Thoracic aorta (tissue), 2 donors: ENCODE data around the gene OR13J1. TPM values are rescaled to one million over a fixed set of nuclear protein-coding genes. Genes with fewer than 3 reads are reported as not detected.
"Not testable (repeated sequence)": the region's sequence is repeated elsewhere in the genome, so short reads cannot be mapped to it uniquely, and the experiment has no call there.

Source experiments
- ATAC-seq: fragments of 150-250 bp; one replicate; pipeline ENCODE4 v1.8.0; 2017; ENCODE audit warnings: low read depth; ENCODE audit not compliant: insufficient number of reproducible peaks, low FRiP score
- DNase-seq: peaks from one replicate; pipeline ENCODE4 v3.0.0-alpha.2; 2020; ENCODE audit warnings: low spot score
- H3K27ac ChIP-seq, 2 donors: fragments of 200-600 bp; sonication (generic); 1 replicate in 1 of 2; 2 replicates in 1 of 2; pipeline ENCODE4 v1.5.1; 2016; ENCODE audit warnings: mild to moderate bottlenecking in 2 of 2, moderate library complexity in 2 of 2
- H3K27me3 ChIP-seq: fragments of 200-600 bp; sonication (generic); replicated peaks from 2 replicates; pipeline ENCODE4 v1.6.0; 2016; ENCODE audit warnings: mild to moderate bottlenecking; ENCODE audit not compliant: insufficient read depth
- H3K36me3 ChIP-seq: fragments of 200-600 bp; sonication (generic); one replicate; pipeline ENCODE4 v1.5.1; 2016
- H3K4me1 ChIP-seq, 2 donors: fragments of 200-600 bp; sonication (generic); 1 replicate in 1 of 2; 2 replicates in 1 of 2; pipeline versions ENCODE4 v1.5.1 to v1.6.0; 2016; ENCODE audit warnings: low read depth in 2 of 2, mild to moderate bottlenecking in 1 of 2; ENCODE audit not compliant: control insufficient read depth in 1 of 2
- H3K4me3 ChIP-seq: fragments of 200-600 bp; sonication (generic); 2 replicates; pipeline ENCODE4 v1.5.1; 2016; ENCODE audit warnings: mild to moderate bottlenecking
- H3K9me3 ChIP-seq: fragments of 200-600 bp; sonication (generic); 2 replicates; pipeline ENCODE4 v1.5.1; 2016
- CTCF ChIP-seq: fragments of 200-600 bp; sonication (generic); IDR thresholded peaks from one replicate; pipeline ENCODE4 v1.5.1; 2019; ENCODE audit warnings: antibody characterized with exemption
- total RNA-seq, 2 donors: library from RNA; depleted of rRNA; stranded (reverse); fragments of >200 nt; gene quantifications; one replicate each; pipeline versions ENCODE4 v1.1.0 to v1.2.3, GENCODE V29; 2016

The OR13J1 gene
- total RNA-seq, 2 donors from 2014 or later: not detected

DNA sequence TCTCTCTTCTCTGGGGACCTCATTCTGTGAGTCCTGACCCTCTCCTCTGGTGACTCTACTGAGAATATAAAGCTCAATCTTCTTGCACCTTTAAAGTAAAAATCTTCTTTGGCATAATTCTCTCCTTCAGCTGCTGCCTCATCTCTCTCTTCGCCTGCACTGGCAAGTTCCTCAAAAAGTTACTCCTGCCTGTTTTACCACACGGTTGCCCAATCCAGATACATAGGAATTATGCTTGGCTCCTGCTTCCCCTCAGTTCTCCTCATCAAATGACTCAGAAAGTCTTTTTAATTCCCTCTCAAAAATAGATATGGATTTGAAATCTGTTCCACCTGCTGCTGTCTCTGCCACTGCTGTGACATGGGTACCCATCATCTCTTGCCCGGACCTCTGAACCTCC lies 21.4 kb upstream of the OR13J1 start:
- ATAC-seq: no peak
- H3K27ac ChIP-seq: no peak overlapping the region
- no peak for TF ChIP-seq CTCF
- H3K4me3 ChIP-seq: no peak overlapping the region
- DNase-seq: no peak
- no peaks in the 10 kb centered on the region for H3K9me3 ChIP-seq
- H3K27me3 ChIP-seq: no peaks in the 10 kb centered on the region
- no peaks in the 10 kb centered on the region for H3K4me1 ChIP-seq
- H3K36me3 ChIP-seq: no peaks in the 10 kb centered on the region

GRCh38 chr9:35884908-35885307 lies 14.7 kb upstream of the OR13J1 start:
- not testable (repeated sequence) for H3K27ac ChIP-seq, H3K4me1 ChIP-seq, H3K4me3 ChIP-seq, H3K36me3 ChIP-seq, DNase-seq, H3K9me3 ChIP-seq, H3K27me3 ChIP-seq, ATAC-seq

DNA sequence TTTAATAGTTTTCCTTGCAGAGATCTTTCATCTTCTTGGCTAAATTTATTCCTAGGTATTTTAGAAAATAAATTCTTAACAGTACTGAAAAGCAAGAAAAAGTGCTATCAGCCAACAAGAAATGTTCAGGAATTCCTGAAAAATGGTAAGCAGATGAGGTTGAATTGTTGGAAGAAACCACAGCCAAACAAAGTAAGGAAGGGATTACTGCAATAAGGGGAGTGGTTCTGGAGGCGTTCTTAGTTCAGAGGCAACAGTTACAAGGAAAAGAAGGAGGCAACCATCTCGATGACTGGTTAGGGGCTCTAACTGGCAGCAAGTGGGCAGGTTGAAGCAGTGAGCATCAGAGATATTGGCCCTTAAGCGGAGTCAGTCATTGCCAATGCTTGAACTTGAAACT lies 12.8 kb upstream of the OR13J1 start:
- H3K27ac ChIP-seq: no peak overlapping the region
- no peak for TF ChIP-seq CTCF
- no peaks in the 10 kb centered on the region for H3K36me3 ChIP-seq
- H3K9me3 ChIP-seq: no peaks in the 10 kb centered on the region
- ATAC-seq (no peak), DNase-seq (no peak)
- no peaks in the 10 kb centered on the region for H3K27me3 ChIP-seq
- no peak overlapping the region for H3K4me3 ChIP-seq
- H3K4me1 ChIP-seq: no peaks in the 10 kb centered on the region

GRCh38 chr9:35882263-35882848 lies 12.2 kb upstream of the OR13J1 start:
- Histone ChIP-seq H3K27me3 (no peaks in the 10 kb centered on the region), H3K27ac (no peak overlapping the region), H3K9me3 (no peaks in the 10 kb centered on the region), H3K4me3 (no peak overlapping the region), H3K4me1 (no peaks in the 10 kb centered on the region), H3K36me3 (no peaks in the 10 kb centered on the region)
- TF ChIP-seq CTCF: peak; percentile 96
- DNase-seq (peak; percentile 46), ATAC-seq (no peak)

DNA sequence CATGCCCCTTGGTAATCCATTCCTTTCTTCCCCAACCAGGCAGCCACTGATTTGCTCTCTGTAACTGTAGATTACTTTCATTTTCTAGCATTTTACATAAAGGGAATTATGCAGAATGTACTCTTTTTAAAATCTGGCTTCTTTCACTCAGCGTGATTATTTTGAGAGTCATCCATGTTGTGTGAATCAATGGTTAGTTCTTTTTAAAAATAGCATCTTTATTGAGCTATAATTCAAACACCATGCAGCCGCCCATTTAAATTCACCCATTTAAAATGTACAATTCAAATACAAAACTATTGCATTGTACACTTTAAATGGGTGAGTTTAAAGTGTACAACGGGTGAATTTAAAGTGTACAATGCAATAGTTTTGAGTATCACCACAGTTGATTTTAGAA lies 2.3 kb upstream of the OR13J1 start:
- DNase-seq: no peak
- Histone ChIP-seq H3K27me3 (no peaks in the 10 kb centered on the region), H3K9me3 (no peaks in the 10 kb centered on the region), H3K4me1 (no peaks in the 10 kb centered on the region), H3K36me3 (no peaks in the 10 kb centered on the region), H3K27ac (no peak overlapping the region), H3K4me3 (no peak overlapping the region)
- no peak for ATAC-seq
- no peak for TF ChIP-seq CTCF

GRCh38 chr9:35871545-35871944 lies 1.3 kb upstream of the OR13J1 start:
- ATAC-seq (no peak), DNase-seq (no peak)
- H3K9me3 ChIP-seq: no peaks in the 10 kb centered on the region
- no peak overlapping the region for H3K27ac ChIP-seq
- H3K4me3 ChIP-seq: no peak overlapping the region
- H3K4me1 ChIP-seq: no peaks in the 10 kb centered on the region
- peaks cover 1% of the 10 kb centered on the region for H3K27me3 ChIP-seq
- H3K36me3 ChIP-seq: no peaks in the 10 kb centered on the region
- TF ChIP-seq CTCF: no peak
